Measurements from ENCODE around the gene ATP2C2. TPM values are rescaled to one million over a fixed set of nuclear protein-coding genes. Genes with fewer than 3 reads are reported as not detected.

The ATP2C2 gene
- total RNA-seq, 1 donor from 2014 or later = not detected

- ChIA-PET POLR2A (no interaction called here), CTCF (no interaction called here)
- TF ChIP-seq, protein P1, sequence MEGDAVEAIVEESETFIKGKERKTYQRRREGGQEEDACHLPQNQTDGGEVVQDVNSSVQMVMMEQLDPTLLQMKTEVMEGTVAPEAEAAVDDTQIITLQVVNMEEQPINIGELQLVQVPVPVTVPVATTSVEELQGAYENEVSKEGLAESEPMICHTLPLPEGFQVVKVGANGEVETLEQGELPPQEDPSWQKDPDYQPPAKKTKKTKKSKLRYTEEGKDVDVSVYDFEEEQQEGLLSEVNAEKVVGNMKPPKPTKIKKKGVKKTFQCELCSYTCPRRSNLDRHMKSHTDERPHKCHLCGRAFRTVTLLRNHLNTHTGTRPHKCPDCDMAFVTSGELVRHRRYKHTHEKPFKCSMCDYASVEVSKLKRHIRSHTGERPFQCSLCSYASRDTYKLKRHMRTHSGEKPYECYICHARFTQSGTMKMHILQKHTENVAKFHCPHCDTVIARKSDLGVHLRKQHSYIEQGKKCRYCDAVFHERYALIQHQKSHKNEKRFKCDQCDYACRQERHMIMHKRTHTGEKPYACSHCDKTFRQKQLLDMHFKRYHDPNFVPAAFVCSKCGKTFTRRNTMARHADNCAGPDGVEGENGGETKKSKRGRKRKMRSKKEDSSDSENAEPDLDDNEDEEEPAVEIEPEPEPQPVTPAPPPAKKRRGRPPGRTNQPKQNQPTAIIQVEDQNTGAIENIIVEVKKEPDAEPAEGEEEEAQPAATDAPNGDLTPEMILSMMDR (IDR thresholded peaks at IDR 0.05) = no peak
- H3K27ac Mint-ChIP-seq = no peak overlapping the region
- peaks cover 10% of the 10 kb centered on the region for H3K27me3 Mint-ChIP-seq
- no peak overlapping the region for H3K4me3 Mint-ChIP-seq
- DNase-seq (no peak), ATAC-seq (ENCODE audit: low read depth) (no peak)
- H3K9me3 Mint-ChIP-seq = no peaks in the 10 kb centered on the region
- H3K36me3 Mint-ChIP-seq (ENCODE audit: low read depth) = no peaks in the 10 kb centered on the region
- no peaks in the 10 kb centered on the region for H3K4me1 Mint-ChIP-seq
- intact Hi-C loops (cut with micrococcal nuclease) = no loop called here
Observed at GRCh38 chr16:84360170-84360569, 8.2 kb upstream of the ATP2C2 start.

- H3K27ac Mint-ChIP-seq = no peak overlapping the region
- H3K27me3 Mint-ChIP-seq = peaks cover 10% of the 10 kb centered on the region
- no peaks in the 10 kb centered on the region for H3K9me3 Mint-ChIP-seq
- DNase-seq = no peak
- ATAC-seq (ENCODE audit: low read depth) = no peak
- intact Hi-C loops (cut with micrococcal nuclease) = no loop called here
- no peak overlapping the region for H3K4me3 Mint-ChIP-seq
- ChIA-PET CTCF (no interaction called here), POLR2A (no interaction called here)
- TF ChIP-seq, protein P1 (IDR thresholded peaks at IDR 0.05) = no peak
- H3K4me1 Mint-ChIP-seq = no peaks in the 10 kb centered on the region
- no peaks in the 10 kb centered on the region for H3K36me3 Mint-ChIP-seq (ENCODE audit: low read depth)
Observed at GRCh38 chr16:84360748-84361147, 7.6 kb upstream of the ATP2C2 start.

GRCh38 chr16:84361546-84361945, 6.8 kb upstream of the ATP2C2 start:
- TF ChIP-seq, protein P1 (IDR thresholded peaks at IDR 0.05) = no peak
- intact Hi-C loops (cut with micrococcal nuclease) = no loop called here
- no peak for ATAC-seq (ENCODE audit: low read depth)
- CTCF ChIA-PET = no interaction called here
- no peaks in the 10 kb centered on the region for H3K4me1 Mint-ChIP-seq
- DNase-seq = no peak
- no peaks in the 10 kb centered on the region for H3K9me3 Mint-ChIP-seq
- H3K27me3 Mint-ChIP-seq = peaks cover 10% of the 10 kb centered on the region
- H3K27ac Mint-ChIP-seq = no peak overlapping the region
- no peak overlapping the region for H3K4me3 Mint-ChIP-seq
- no peaks in the 10 kb centered on the region for H3K36me3 Mint-ChIP-seq (ENCODE audit: low read depth)
- POLR2A ChIA-PET = no interaction called here

- TF ChIP-seq, protein P1 (IDR thresholded peaks at IDR 0.05) = no peak
- no peaks in the 10 kb centered on the region for H3K36me3 Mint-ChIP-seq (ENCODE audit: low read depth)
- peaks cover 19% of the 10 kb centered on the region for H3K27me3 Mint-ChIP-seq
- H3K9me3 Mint-ChIP-seq = no peaks in the 10 kb centered on the region
- DNase-seq = no peak
- H3K4me1 Mint-ChIP-seq = no peaks in the 10 kb centered on the region
- H3K27ac Mint-ChIP-seq = no peak overlapping the region
- intact Hi-C loops (cut with micrococcal nuclease) = no loop called here
- POLR2A ChIA-PET = no interaction called here
- no peak for ATAC-seq (ENCODE audit: low read depth)
- CTCF ChIA-PET = no interaction called here
- no peak overlapping the region for H3K4me3 Mint-ChIP-seq
Observed at GRCh38 chr16:84362471-84362941, 5.8 kb upstream of the ATP2C2 start.

DNA sequence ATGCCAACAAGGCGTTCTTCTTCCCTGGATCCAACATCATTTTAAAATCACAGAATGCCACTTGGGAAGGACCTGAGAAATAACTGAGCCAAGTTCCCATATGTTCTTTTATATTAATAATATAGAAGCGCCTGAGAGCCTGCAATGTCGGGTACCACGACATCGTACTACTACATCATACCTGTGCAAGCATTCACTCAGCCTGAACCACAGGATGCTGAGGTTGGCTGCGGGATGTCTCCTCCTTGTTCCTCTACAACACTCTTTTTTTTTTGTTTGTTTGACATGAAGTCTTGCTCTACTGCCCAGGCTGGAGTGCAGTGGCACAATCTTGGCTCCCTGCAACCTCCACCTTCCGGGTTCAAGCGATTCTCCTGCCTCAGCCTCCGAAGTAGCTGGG, 2.1 kb upstream of the ATP2C2 start:
- DNase-seq = no peak
- POLR2A ChIA-PET = no interaction called here
- Mint-ChIP-seq H3K4me1 (peaks cover 2% of the 10 kb centered on the region), H3K27me3 (peaks cover 41% of the 10 kb centered on the region), H3K36me3 (ENCODE audit: low read depth) (no peaks in the 10 kb centered on the region), H3K4me3 (no peak overlapping the region), H3K27ac (no peak overlapping the region), H3K9me3 (no peaks in the 10 kb centered on the region)
- no peak for ATAC-seq (ENCODE audit: low read depth)
- CTCF ChIA-PET = no interaction called here
- intact Hi-C loops (cut with micrococcal nuclease) = no loop called here
- TF ChIP-seq, protein P1 (IDR thresholded peaks at IDR 0.05) = no peak

All from activated B cell treated with CpG ODN at 0.5 μM for 24 hours (primary cell).